ENCODE data around the gene AKAP10. TPM values are rescaled to one million over a fixed set of nuclear protein-coding genes. Genes with fewer than 3 reads are reported as not detected.

The AKAP10 gene
- total RNA-seq, 1 experiment from 2014 or later = 39.9 TPM

GRCh38 chr17:19992803-19993713, 15.4 kb upstream of the AKAP10 start:
- no peak overlapping the region for H3K4me3 ChIP-seq (ENCODE audit: low read depth, low read length)

GRCh38 chr17:19991252-19991885, 13.7 kb upstream of the AKAP10 start:
- Mint-ChIP-seq H3K36me3 (ENCODE audit: insufficient read depth, unreplicated experiment) (no peaks in the 10 kb centered on the region), H3K27ac (ENCODE audit: unreplicated experiment) (no peak overlapping the region), H3K4me3 (ENCODE audit: unreplicated experiment) (no peak overlapping the region), H3K9me3 (ENCODE audit: unreplicated experiment) (no peaks in the 10 kb centered on the region), H3K4me1 (ENCODE audit: low read depth, unreplicated experiment) (peaks cover 14% of the 10 kb centered on the region), H3K27me3 (ENCODE audit: insufficient read depth, unreplicated experiment) (no peaks in the 10 kb centered on the region)
- no TSS peak for BruUV-seq (replicated peaks)
- POLR2A ChIA-PET = no interaction called here
- H3K4me1 ChIP-seq = peaks cover 15% of the 10 kb centered on the region; the same call in 1 of the 2 replicates
- H3K9me3 ChIP-seq = no peaks in the 10 kb centered on the region
- no peaks in the 10 kb centered on the region for H3K36me3 ChIP-seq (ENCODE audit: control insufficient read depth, insufficient read depth, low read length)
- CTCF ChIA-PET = interaction anchor here (2.4 kb wide), 1 partner anchor 18 kb away, joined by 60 read pairs; the partner anchor contains the start of gene SPECC1
- no peak for TF ChIP-seq CTCF (IDR thresholded peaks at IDR 0.05; ENCODE audit: insufficient read depth in 1 of 2, low read depth in 1 of 2, low read length in 1 of 2, severe bottlenecking in 1 of 2, unreplicated experiment in 1 of 2)
- intact Hi-C loops (cut with micrococcal nuclease; ENCODE audit: unreplicated experiment) = no loop called here
- H3K27me3 ChIP-seq (replicated peaks; ENCODE audit: control insufficient read depth, insufficient read depth, low read length) = no peaks in the 10 kb centered on the region
- H3K4me3 ChIP-seq (ENCODE audit: low read depth, low read length) = no peak overlapping the region
- no peak for DNase-seq

More at GRCh38 chr17:19992803-19993713, 15.4 kb upstream of the AKAP10 start:
- no peaks in the 10 kb centered on the region for H3K9me3 ChIP-seq
- TF ChIP-seq CTCF (IDR thresholded peaks at IDR 0.05; ENCODE audit: insufficient read depth in 1 of 2, low read depth in 1 of 2, low read length in 1 of 2, severe bottlenecking in 1 of 2, unreplicated experiment in 1 of 2) = peak; percentile 76 to 80
- peaks cover 4% of the 10 kb centered on the region; the same call in 1 of the 2 replicates for H3K4me1 ChIP-seq
- H3K27ac Mint-ChIP-seq (ENCODE audit: unreplicated experiment) = peak overlapping the region; percentile 71
- no peaks in the 10 kb centered on the region for H3K27me3 Mint-ChIP-seq (ENCODE audit: insufficient read depth, unreplicated experiment)
- CTCF ChIA-PET = interaction anchor here (0.6 to 3.1 kb wide), 24 partner anchors 9 to 285 kb away, joined by 3 to 60 read pairs (median 5); partner anchors contain the start of genes AKAP10 and SPECC1
- H3K4me1 Mint-ChIP-seq (ENCODE audit: low read depth, unreplicated experiment) = peaks cover 7% of the 10 kb centered on the region
- H3K27me3 ChIP-seq (replicated peaks; ENCODE audit: control insufficient read depth, insufficient read depth, low read length) = no peaks in the 10 kb centered on the region
- POLR2A ChIA-PET = interaction anchor here (0.6 to 1.0 kb wide), 5 partner anchors 16 to 252 kb away, joined by 3 read pairs; partner anchors contain the start of gene AKAP10
- intact Hi-C loops (cut with micrococcal nuclease; ENCODE audit: unreplicated experiment) = loop anchor here (1.0 kb wide), 4 partner anchors 16 to 123 kb away; partner anchors contain the start of gene SPECC1
- H3K9me3 Mint-ChIP-seq (ENCODE audit: unreplicated experiment) = no peaks in the 10 kb centered on the region
- no peaks in the 10 kb centered on the region for H3K36me3 ChIP-seq (ENCODE audit: control insufficient read depth, insufficient read depth, low read length)
- peak overlapping the region; percentile 66 for H3K4me3 Mint-ChIP-seq (ENCODE audit: unreplicated experiment)
- DNase-seq = peak; percentile 93
- H3K36me3 Mint-ChIP-seq (ENCODE audit: insufficient read depth, unreplicated experiment) = no peaks in the 10 kb centered on the region
- BruUV-seq (replicated peaks) = no TSS peak

- no peaks in the 10 kb centered on the region for H3K36me3 Mint-ChIP-seq (ENCODE audit: insufficient read depth, unreplicated experiment)
- no peaks in the 10 kb centered on the region for H3K27me3 Mint-ChIP-seq (ENCODE audit: insufficient read depth, unreplicated experiment)
- Histone ChIP-seq H3K27me3 (replicated peaks; ENCODE audit: control insufficient read depth, insufficient read depth, low read length) (no peaks in the 10 kb centered on the region), H3K36me3 (ENCODE audit: control insufficient read depth, insufficient read depth, low read length) (no peaks in the 10 kb centered on the region), H3K4me3 (ENCODE audit: low read depth, low read length) (no peak overlapping the region), H3K9me3 (no peaks in the 10 kb centered on the region), H3K4me1 (peaks cover 11% of the 10 kb centered on the region; the same call in 1 of the 2 replicates)
- no peak for TF ChIP-seq CTCF (IDR thresholded peaks at IDR 0.05; ENCODE audit: insufficient read depth in 1 of 2, low read depth in 1 of 2, low read length in 1 of 2, severe bottlenecking in 1 of 2, unreplicated experiment in 1 of 2)
- POLR2A ChIA-PET = no interaction called here
- H3K4me1 Mint-ChIP-seq (ENCODE audit: low read depth, unreplicated experiment) = peaks cover 7% of the 10 kb centered on the region
- no TSS peak for BruUV-seq (replicated peaks)
- no peaks in the 10 kb centered on the region for H3K9me3 Mint-ChIP-seq (ENCODE audit: unreplicated experiment)
- H3K27ac Mint-ChIP-seq (ENCODE audit: unreplicated experiment) = no peak overlapping the region
- no peak overlapping the region for H3K4me3 Mint-ChIP-seq (ENCODE audit: unreplicated experiment)
- intact Hi-C loops (cut with micrococcal nuclease; ENCODE audit: unreplicated experiment) = no loop called here
- no peak for DNase-seq
- CTCF ChIA-PET = no interaction called here
Measured at GRCh38 chr17:19987897-19988296, 10.3 kb upstream of the AKAP10 start.

Data from Caco-2 (cell line).